ENCODE data around the gene KRTAP22-2. TPM values are rescaled to one million over a fixed set of nuclear protein-coding genes. Genes with fewer than 3 reads are reported as not detected.

The KRTAP22-2 gene
- total RNA-seq, 1 experiment from 2014 or later = not detected

DNA sequence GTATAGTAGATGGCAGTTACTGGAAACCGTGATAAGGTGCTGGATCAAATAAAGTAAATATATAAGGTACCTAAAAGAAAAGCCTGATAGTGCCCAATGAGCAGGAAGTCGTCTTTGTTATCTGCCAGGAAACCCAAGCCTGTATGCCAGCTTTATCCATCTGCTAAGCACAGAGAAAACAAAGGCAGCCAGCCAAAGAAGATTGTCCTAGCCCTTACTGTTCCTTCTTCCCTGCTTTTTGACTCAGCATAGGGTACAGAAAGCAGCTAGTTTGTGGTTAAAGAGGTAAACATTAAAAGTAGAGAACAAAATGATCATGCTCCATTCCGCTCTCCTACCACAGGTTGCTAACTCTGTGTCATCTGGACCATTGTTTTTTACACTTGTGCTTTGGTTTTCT lies 10.1 kb downstream of the KRTAP22-2 start:
- TF ChIP-seq, protein P1, sequence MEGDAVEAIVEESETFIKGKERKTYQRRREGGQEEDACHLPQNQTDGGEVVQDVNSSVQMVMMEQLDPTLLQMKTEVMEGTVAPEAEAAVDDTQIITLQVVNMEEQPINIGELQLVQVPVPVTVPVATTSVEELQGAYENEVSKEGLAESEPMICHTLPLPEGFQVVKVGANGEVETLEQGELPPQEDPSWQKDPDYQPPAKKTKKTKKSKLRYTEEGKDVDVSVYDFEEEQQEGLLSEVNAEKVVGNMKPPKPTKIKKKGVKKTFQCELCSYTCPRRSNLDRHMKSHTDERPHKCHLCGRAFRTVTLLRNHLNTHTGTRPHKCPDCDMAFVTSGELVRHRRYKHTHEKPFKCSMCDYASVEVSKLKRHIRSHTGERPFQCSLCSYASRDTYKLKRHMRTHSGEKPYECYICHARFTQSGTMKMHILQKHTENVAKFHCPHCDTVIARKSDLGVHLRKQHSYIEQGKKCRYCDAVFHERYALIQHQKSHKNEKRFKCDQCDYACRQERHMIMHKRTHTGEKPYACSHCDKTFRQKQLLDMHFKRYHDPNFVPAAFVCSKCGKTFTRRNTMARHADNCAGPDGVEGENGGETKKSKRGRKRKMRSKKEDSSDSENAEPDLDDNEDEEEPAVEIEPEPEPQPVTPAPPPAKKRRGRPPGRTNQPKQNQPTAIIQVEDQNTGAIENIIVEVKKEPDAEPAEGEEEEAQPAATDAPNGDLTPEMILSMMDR (conservative IDR thresholded peaks at IDR 0.05) = no peak
- peaks cover 0 to 6% of the 10 kb centered on the region in 2 experiments; a peak in 1 of 5 replicates for H3K9me3 Mint-ChIP-seq

More for the DNA sequence above, 10.1 kb downstream of the KRTAP22-2 start:
- Histone ChIP-seq H3K18ac (ENCODE audit: insufficient read length, low read depth, low read length) (no peak overlapping the region), H3K27me3 (ENCODE audit: insufficient read depth, low read length) (no peaks in the 10 kb centered on the region), H3K9ac (ENCODE audit: extremely low read depth, insufficient read length, low read length) (no peak overlapping the region), H2AK5ac (ENCODE audit: insufficient read length, low read length) (no peak overlapping the region), H3T11ph (ENCODE audit: low read length) (no peak overlapping the region), H2BK15ac (ENCODE audit: low read depth, low read length) (no peak overlapping the region), H3K9me3 (ENCODE audit: control insufficient read depth, low read depth, low read length) (no peaks in the 10 kb centered on the region), H2BK120ac (ENCODE audit: low read depth, low read length, poor library complexity, severe bottlenecking) (no peak overlapping the region), H4K5ac (ENCODE audit: insufficient read length, low read depth, low read length) (no peak overlapping the region), H2BK20ac (ENCODE audit: low read depth, low read length, poor library complexity, severe bottlenecking) (no peak overlapping the region), H3K23me2 (ENCODE audit: insufficient read length, low read depth, low read length, poor library complexity, severe bottlenecking) (no peaks in the 10 kb centered on the region), H4K91ac (ENCODE audit: insufficient read length, low read depth, low read length) (no peak overlapping the region), H3K56ac (ENCODE audit: insufficient read length, low read depth, low read length) (no peak overlapping the region), H4K20me1 (ENCODE audit: control insufficient read depth, insufficient read depth, insufficient read length) (no peaks in the 10 kb centered on the region), H3K27ac (ENCODE audit: insufficient read length, low read depth, low read length) (no peak overlapping the region), H3K79me1 (ENCODE audit: insufficient read depth, low read depth, low read length, poor library complexity, severe bottlenecking) (no peaks in the 10 kb centered on the region), H2AFZ (ENCODE audit: low read length) (no peak overlapping the region), H4K8ac (replicated peaks; ENCODE audit: insufficient read length, low read depth, low read length) (no peak overlapping the region), H2BK12ac (ENCODE audit: insufficient read length, low read depth, low read length) (no peak overlapping the region), H3K79me2 (ENCODE audit: insufficient read depth, low read length) (no peaks in the 10 kb centered on the region), H3K4me1 (ENCODE audit: insufficient read depth, low read length) (no peaks in the 10 kb centered on the region), H3K23ac (ENCODE audit: insufficient read length, low read depth, low read length) (no peak overlapping the region), H3K4me2 (ENCODE audit: insufficient read depth, insufficient read length, low read length) (no peak overlapping the region), H3K14ac (ENCODE audit: insufficient read depth, low read length) (no peak overlapping the region), H3K4ac (ENCODE audit: low read depth, low read length) (no peak overlapping the region), H2BK5ac (ENCODE audit: insufficient read length, low read length) (no peak overlapping the region)
- no peak overlapping the region for H3K27ac Mint-ChIP-seq
- peaks cover 0 to 20% (median 0%) of the 10 kb centered on the region in 3 experiments; a peak in 2 of 7 replicates for H3K36me3 Mint-ChIP-seq (ENCODE audit: insufficient read depth in 1 of 3, low read depth in 3 of 3)
- no peaks in the 10 kb centered on the region; the same call in 1 of the 2 replicates for H3K27me3 Mint-ChIP-seq (ENCODE audit: low read depth)
- no peak overlapping the region for H3K4me3 Mint-ChIP-seq
- H3K4me1 Mint-ChIP-seq = no peaks in the 10 kb centered on the region
- no CpG with 5 or more reads among the region's 3 CpGs for WGBS (ENCODE audit: extremely low coverage, insufficient read length, low lambda C conversion rate)
- DNase-seq = no peak

Measured in H9 (cell line).